GM21825 (cell line): ENCODE data around the gene SNX32.

ENCODE experiments used
- ATAC-seq: cut with Tn5 transposase; IDR thresholded peaks from one replicate; pipeline ENCODE4 v1.9.1; 2021; ENCODE audit warnings: mild to moderate bottlenecking, moderate library complexity; ENCODE audit not compliant: unreplicated experiment

Gene SNX32

DNA sequence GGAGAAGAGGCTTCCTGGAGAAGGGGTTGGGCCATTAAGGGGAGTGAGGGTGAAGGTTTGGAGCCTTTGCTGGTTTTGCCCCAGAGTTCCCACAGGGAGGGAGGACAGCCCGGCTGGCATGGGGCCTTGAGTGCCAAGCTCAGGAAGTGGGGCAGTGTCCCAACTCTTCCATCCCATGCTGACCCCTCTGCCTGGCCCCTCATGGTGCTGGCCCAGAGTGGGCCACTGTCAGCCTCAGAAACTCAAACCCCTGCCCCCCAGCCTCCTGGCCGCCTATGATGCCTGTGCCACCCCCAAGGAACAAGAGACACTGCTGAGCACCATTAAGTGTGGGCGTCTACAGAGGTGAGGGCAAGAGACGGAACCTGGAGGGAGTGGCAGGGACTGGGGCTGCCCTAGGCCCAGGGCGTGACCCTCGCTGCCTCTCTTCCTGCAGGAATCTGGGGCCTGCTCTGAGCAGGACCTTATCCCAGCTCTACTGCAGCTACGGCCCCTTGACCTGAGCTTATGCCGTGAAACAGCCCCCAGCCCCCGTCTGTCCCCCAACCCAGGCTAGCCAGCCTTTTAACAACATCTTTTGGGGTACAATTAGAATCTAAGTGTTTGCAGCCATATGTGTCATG, 31.9 kb downstream of the SNX32 start:
- no peak for ATAC-seq

DNA sequence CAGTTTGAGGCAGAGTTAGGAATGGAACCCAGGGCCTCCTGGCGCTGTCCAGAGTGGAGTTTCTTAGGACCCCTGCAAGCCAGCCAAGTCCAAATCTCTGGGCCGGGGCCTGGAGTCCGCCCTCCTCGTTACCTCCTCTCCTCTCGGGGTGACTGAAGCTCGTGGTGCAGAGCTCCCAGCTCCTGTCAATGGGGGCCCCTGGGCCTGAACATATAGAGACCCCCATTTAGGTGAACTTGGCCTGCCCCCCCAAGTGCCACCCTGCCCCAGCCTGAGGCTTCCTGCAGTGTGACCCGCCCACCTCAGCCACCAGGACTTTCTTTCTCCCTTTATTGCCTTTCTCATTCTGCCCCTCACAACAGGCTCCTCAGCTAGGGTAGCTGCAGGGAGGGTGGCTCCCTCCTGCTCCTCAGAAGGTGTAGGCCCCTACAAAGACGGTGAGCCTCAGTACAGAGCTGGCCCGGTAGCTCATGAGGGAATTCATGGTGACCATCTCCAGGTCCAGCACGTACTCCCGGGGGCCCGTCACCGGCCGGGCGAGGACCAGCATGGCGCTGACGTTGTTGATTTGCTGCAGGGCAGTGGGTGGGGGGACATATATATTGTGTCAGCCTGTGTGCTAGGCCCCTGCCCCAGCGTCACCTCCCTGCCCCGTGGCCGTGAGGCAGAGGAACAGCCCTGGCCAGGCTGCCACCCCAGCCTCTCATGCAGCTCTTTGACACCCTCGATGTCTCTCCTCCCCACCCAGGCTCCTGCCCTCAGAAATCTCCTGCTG, 32.9 kb downstream of the SNX32 start:
- no peak for ATAC-seq

DNA sequence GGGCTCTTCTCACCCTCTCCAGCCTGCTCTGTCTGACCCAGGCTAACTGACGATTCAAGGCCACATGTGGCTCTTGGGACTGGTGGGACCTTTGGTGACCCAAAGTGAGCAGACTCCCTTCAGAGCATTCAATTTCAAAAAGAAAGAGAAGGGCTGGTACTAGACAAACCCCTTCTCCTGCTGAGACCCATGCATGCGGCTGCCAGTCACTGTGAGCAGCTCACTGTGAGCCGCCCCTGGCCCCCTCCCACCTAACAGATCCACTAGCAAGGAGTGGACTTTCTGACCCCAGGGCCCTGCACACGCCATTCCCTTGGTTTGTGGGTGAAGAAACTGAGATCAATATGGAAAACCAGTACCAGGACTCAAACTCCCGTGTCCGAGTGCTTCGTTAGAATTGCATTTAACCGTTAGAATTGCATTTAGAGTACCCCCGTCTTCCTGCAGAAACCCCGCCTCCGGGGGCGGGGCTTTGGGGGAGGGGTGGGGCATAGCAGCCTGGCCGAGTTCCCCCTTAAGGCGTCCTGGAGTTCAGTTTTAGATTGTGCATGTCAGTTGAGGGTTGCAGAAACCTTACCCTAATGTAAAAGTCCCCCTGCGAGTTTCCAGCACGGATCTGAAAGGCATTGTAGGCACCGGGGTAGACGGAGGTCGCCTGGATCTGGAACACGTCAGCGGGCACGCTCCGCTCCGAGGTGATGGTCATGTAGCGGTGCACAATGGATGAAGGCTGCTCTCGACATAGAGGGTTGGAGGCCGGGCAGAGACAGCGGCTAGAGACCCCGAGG, 33.7 kb downstream of the SNX32 start:
- ATAC-seq, result no peak

DNA sequence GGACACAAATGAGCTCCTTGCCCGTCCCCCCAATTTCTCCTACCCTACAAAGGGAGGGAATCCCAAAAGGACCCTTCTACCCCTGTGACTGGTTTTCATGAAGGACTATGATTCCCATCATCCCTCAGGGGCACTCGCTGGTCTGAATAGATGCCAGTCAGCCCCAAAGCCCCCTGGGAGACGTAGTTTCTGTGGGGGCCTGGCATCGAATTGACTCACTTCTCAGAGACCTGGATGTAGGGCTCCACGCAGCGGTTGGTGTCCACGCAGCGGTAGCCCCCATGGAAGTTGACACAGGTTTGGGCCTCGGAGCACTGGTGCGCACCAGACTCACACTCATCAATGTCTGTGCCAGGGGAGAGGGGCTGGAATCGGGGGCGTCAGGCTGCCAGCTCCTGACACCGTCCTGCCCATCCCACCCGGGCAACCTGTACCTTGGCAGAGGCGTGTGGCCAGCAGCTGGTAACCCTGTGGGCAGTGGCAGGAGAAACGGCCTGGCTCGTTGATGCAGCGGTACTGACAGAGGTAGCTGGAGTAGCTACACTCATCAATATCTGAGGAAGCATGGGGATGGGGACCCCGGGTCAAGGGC, 34.4 kb downstream of the SNX32 start:
- no peak for ATAC-seq

DNA sequence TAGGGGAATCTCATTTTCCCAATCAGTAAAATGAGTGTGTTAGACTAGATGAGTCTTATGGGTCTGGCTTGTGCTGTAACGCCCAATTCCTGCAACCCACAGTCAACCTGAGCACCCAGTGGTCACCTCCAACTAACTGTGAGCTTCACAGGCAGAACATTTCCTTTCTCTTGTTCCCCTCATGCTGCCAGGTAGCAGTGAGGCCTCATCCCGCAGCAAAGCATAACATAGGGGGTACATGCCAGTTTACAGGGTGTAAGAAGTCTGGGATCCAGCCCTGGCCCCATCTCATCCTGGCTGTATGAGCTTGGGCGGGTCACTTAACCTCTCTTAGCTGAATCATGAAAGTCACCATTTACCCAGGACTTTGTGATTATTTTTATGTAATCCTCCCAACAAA, 35.1 kb downstream of the SNX32 start:
- ATAC-seq, result no peak

DNA sequence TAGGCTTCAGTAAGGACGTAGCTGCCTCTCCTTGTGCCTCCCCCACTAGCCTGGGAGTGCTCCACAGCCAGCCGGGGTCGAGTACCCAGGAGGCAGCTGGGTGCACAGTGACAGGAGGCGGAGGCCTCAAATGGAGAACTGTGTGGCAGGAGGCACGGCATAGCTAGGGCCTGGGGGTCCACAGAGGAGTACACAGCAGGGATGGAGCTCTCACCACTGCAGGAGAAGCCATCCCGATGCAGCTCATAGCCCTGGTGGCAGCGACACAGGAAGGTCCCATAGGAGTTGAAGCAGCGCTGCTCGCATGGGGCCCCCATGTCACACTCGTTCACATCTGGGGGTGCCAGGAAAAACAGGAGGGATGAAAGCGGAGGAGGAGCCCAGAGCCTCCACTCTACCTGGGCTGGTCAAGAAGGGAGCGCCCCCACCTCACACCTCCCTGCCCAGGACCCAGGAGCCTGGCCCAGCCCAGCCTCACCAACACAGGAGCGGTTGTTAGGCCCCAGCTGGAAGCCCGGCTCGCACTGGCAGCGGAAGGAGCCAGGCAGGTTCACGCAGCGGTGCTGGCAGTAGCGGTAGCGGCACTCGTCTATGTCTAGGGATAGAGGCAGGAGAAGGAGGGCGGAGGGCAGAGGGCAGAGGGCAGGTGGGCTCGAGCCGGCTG, 36.0 kb downstream of the SNX32 start:
- ATAC-seq, result no peak

DNA sequence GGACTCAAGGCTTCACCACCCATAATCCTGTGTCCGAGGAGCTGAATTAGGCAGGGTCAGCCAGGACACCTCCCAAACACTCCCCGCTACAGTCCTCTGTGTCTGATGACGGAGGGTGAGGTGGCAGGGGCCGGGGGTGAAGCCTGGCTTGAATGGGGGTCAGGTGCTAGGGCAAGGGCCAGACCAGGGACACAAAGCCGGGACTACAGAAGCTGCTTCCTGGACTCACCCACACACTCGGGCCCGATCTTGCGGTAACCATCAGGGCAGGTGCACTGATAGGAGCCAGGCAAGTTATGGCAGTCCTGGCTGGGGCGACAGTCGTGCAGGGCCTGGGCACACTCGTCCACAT, 36.5 kb downstream of the SNX32 start:
- no peak for ATAC-seq

DNA sequence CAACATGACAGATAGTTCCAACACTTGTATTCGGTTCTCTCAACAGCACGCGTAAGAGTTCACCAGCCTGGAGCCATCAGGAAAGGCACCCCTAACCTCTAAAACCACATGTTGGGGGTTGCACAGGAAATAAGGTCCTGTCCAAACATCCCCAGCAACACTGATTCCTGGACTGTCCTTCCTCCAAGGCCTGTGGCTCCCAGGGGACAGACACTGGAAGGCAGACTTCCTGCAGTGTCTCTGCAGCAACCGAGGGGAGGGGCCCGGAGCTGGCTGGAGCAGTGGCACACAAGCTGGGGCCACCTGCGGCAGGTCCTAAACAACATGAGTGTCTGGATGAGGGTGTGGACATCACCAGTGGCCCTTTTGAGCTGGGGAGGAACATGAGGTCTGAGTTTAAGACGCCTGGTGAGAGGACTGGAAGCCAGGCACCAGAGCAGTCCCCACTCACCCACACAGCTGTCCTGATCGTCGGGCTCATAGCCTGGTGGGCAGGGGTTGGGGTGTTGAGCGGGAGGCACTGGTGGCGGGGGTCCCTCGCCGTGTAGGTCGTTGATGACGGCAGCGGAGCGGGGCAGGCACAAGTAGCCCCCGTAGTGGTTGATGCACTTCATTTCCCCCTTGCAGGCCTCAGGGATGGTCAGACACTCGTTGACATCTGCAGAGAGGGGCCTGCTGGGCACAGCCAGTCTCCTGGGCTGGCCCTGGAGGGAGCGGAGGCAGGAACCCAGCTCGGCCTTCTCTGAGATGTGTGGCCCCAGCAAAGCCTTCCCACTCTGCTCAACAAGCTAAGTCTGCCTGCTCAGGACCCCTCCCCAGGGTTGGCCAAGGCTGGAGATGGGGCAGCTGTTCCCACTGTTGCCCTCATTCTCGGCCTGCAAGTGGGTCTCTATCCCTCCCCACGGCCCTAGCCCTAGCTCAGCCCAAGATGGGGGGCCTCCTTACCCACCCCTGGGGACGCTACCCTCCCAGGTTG, 37.2 kb downstream of the SNX32 start:
- ATAC-seq, result no peak

DNA sequence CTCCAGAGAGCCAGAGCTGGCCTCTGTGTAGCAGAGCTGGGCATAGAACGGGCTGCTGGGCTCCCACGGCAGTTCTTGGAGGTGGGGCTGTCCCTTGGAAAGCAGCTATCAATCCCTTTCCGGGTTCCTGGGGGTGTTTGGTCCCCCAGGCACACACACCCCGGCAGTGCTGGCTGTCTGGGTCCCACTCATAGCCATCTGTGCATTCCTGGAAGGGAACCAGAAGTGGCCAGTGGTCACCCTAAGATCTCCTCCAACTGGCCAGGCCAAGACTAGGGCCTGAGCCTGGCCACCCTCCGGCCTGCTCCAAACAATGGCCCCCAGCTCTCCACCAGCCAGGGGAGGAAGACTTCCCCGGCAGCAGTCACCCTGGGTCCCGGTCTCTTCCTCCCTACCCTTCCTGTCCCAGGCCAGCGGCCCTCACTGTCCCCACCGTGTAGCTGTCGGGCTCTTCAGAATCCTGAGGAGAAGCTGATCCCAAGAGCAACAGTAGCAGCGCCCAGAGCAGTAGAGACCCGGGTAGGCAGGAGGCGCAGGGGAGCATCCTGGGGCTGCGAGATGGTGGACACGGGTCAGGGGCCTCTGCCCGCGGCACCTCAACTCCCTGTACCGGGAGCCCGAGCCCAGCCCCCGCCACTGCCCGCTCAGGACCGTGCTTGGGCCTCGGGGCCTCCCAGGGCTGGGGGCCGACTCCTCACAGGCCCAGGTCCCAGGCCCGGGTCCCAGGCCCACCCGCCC, 38.2 kb downstream of the SNX32 start:
- no peak for ATAC-seq

DNA sequence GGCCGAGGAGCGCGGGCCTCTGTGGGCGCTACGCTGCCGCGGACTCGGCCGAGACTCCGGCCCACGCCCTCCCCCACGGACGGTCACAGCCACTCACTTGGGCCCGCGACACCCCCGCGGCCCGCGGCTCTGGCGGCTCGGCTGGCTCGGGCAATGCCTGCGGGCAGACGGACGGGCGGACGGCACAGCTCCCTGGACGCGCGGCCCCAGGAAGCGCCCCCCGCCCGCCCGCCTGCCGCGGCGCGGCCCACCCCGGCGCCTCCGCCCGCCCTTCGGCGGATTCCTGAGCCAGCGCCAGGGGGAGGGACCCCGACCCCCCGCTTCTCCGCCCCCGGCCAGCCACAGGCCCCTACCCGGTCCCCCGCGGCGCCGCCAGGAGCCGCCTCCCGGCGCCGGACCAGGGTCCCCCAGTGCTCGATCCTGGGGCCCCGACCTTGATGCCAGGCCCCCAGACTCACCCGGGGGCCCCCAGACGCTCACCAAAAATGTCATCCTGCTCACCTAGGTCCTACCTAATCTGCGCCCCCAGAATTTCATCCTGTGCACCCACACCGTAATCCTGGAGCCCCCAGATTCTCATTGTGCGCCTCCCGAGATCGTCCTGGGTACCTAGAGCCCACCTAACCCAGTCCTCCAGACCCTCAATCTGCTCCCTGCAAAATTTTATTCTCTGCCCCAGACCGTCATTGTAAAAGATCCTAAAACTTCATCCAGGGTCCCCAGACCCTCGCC, 39.0 kb downstream of the SNX32 start, which contains the start of gene EFEMP2:
EFEMP2 (minus strand) TSS at position 215 of the 732 bp plus-strand sequence. CDS start 446 bp downstream, outside the sequence.
- no peak for ATAC-seq

DNA sequence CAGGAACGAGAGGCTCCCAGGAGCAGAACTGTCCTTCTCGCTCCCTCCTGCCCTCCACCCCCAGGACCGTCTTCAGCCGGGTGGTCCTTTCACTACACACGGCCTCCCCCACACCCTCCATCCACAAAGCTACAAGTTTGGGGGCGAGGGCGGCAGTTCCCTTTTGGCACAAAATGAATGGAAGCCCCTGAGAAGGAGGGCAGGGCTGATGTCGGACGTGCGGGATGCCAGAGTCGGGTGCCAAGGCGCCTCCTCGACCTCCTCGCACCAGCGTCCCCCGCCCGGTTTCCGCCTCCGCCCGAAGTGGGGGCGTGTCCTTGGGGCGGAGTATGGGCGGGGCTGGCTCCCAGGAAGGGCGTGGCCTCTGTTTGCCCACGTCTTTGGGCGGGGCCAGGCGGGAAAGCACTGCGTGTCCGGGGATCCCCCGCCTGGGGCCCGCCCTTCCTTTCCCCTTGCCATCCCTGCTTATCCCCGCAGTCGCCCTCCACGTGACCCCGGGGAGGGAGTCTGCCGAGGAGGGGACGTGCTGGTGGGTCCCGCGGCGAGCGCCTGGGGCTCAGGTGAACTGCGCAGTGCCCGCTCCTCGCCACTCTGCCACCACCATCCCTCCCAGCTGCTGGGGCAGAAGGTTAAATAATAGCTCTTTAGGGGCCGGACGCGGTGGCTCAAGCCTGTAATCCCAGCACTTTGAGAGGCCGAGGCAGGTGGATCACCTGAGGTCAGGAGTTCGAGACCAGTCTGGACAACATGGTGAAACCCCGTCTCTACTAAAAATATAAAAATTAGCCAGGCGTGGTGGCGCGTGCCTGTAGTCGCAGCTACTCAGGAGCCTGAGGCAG, 39.8 kb downstream of the SNX32 start:
- peak; percentile 64 for ATAC-seq

DNA sequence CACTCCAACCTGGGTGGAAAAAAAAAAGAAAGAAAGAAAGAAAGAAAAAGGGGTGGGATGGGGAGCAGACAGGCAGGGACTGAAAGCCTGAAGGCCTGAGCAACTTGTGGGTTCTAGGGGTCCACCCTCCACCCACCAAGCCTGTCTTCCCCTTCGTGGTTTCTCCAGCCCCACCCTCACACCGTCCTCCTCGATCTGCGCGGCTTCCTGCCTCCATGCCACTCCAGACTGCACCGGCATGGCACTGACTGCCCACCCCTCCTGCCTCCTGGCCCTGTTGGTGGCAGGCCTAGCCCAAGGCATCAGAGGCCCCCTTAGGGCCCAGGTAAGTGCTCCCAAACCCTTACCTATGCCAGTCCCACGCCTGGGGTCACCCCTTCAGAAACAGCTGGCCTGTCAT, 45.9 kb downstream of the SNX32 start, which contains the start of gene CTSW:
CTSW (plus strand) TSS at position 221 of the 400 bp plus-strand sequence; CDS start at position 239, 18 bp downstream.
- ATAC-seq, result no peak

DNA sequence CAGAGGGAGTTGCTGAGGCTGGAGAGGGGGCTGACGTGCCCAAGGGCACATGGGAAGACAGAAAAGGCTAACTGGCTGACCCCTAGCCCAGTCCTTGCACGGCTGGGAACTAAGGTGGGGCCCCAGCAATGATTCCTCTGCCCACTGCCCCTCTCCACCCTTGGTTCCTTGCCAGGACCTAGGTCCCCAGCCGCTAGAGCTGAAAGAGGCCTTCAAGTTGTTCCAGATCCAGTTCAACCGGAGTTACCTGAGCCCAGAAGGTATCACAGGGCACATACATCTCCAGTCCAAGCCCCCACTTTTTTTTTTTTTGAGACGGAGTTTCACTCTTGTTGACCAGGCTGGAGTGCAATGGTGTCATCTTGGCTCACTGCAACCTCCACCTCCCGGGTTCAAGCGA, 46.3 kb downstream of the SNX32 start:
- ATAC-seq, result no peak

DNA sequence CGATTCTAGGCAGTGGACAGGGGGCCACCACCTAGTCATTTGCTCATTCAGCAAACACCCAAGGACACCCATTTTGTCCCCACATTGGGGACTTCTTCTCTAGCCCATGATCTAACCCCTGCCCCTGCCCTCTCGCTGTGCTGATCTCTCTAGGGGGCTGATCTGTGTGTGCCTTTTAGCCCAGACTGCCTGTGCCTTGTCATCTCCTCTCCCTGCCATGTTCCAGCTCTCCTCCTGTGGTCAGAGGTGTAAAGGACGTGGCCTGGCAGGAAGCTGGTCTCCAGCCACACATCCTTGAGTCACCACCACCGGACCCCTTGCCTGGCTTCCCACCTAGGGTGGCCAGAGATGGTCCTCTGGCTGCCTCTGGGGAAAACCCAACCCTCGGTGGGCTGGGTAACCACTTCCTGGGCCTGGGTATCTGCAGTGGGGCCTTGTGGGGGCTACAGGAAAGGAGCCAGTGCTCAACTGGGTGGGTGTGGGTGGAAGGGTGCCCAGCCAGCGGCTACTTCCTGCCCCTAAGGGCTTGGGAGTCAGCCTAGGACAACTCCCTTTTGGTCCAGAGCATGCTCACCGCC, 47.2 kb downstream of the SNX32 start:
- ATAC-seq, result no peak

DNA sequence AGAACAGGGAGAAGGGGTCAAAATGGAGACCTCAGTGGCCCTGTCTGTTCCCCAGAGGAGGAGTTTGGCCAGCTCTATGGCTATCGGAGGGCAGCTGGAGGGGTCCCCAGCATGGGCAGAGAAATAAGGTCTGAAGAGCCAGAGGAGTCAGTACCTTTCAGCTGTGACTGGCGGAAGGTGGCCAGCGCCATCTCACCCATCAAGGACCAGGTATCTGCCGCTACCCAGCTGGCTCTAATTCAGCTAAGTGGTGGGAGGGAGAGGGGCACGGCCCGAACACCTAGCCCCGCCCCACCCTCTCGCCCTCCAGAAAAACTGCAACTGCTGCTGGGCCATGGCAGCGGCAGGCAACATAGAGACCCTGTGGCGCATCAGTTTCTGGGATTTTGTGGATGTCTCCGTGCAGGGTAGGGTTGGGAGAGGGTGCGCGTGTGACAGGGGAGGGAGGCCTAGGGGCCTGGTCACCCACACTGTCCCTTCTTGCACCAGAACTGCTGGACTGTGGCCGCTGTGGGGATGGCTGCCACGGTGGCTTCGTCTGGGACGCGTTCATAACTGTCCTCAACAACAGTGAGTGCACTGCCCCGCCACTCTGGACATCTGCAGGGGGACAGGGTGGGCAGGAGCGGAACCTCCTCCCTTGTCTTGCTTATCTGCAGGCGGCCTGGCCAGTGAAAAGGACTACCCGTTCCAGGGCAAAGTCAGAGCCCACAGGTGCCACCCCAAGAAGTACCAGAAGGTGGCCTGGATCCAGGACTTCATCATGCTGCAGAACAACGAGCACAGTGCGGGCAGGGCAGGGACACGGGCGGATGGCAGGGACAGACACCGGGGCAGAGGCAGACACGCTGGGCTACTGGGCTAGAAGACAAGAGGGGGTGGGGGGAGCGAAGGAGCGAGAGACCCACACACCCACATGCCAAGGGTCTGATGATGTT, 48.6 kb downstream of the SNX32 start:
- no peak for ATAC-seq
